ENCODE results near the gene RNU6-7.

- no peak for TF ChIP-seq CTCF (IDR thresholded peaks at IDR 0.05; ENCODE audit: low read depth, low read length)
- no peak for TF ChIP-seq EZH2phosphoT487 (IDR thresholded peaks at IDR 0.05; ENCODE audit: low read depth)
Observed at GRCh38 chr14:32200368-32201192, 1.3 kb upstream of the RNU6-7 start.
